Right renal pelvis (tissue), 4 donors: ENCODE results near the gene ELP4. TPM values are rescaled to one million over a fixed set of nuclear protein-coding genes. Genes with fewer than 3 reads are reported as not detected.

Experiments
- DNase-seq, 4 donors: peaks; one replicate each; pipeline ENCODE4 v3.0.0-alpha.2; 2013; ENCODE audit warnings: low read depth in 4 of 4, low spot score in 3 of 4, missing footprints in 1 of 4
- polyA plus RNA-seq, 4 donors: library from polyadenylated mRNA; unstranded; fragments of 120-200 nt; gene quantifications; one replicate each; pipeline ENCODE4 v1.2.1, GENCODE V29; 2013; ENCODE audit not compliant: insufficient read length in 4 of 4

Gene ELP4
- polyA plus RNA-seq, 4 donors = 25.5 to 32.4 (median 31.7) TPM

GRCh38 chr11:31767066-31767465 is 257.5 kb downstream of the ELP4 start:
- DNase-seq = no peak

DNA sequence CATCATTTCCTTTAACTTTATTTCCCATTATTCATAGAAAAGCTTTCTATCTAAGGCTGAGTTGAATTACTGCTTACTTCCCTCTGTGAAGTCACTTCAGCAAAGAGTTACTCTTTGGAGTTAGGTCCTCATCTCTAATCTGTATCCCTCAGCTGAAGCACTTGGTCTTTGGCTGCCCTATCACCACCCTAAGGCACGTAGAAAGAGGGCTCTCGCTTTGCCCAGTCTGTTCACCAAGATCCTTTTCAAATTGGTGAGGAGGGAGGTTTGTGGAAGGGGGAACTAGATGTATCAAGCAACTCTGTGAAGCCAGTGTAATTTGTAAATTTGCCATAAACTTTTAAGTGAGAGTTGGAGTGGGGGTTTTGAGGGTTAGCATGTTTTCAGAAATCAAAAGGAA is 258.1 kb downstream of the ELP4 start:
- no peak for DNase-seq

GRCh38 chr11:31768749-31769640 is 259.4 kb downstream of the ELP4 start:
- DNase-seq = no peak

GRCh38 chr11:31770011-31770700 is 260.6 kb downstream of the ELP4 start:
- DNase-seq = no peak

- no peak for DNase-seq
Measured at GRCh38 chr11:31772412-31772811, 262.8 kb downstream of the ELP4 start.

DNA sequence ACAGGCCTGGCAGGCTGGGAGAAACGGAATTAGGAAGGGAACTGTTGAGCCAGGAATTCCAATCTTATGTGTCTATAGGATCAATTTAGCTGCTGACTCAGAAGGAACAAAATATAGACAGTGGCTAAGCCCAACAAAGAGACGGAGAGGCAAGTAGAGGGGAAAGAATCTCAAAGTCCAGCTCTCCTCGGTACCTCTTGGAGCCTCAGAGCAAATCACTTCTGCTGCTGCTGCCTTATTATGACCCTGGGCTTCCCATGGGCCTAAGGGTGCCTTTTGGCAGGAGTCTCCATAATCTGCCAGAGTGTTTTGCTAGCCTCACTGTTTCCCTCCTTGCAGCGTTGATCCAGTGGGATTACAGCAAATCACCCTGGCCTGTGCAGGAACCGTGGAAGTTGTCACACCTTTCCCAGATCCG is 269.8 kb downstream of the ELP4 start:
- no peak for DNase-seq

GRCh38 chr11:31780078-31780477 is 270.5 kb downstream of the ELP4 start:
- DNase-seq = no peak

- no peak for DNase-seq
Measured at GRCh38 chr11:31780480-31780971, 271.0 kb downstream of the ELP4 start.

DNA sequence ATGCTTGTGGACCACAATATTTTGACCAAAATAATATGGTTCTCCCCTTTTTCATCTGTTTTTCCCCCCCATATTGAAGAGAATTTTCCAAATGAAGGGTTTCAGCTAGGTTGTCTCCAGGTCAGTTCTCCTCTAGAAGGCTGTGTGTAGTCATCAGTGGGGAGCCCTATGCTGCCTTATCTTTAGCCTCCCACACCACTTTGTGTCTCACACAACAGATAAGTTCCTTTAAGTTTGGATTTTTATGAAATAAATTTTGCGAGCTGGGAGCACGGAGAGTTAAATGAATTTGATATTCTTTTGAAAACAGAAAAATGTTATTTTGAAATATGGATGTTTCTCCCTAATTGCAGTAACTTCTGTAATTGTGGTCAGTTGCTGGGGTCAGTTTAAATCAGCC is 272.7 kb downstream of the ELP4 start:
- no peak for DNase-seq

DNA sequence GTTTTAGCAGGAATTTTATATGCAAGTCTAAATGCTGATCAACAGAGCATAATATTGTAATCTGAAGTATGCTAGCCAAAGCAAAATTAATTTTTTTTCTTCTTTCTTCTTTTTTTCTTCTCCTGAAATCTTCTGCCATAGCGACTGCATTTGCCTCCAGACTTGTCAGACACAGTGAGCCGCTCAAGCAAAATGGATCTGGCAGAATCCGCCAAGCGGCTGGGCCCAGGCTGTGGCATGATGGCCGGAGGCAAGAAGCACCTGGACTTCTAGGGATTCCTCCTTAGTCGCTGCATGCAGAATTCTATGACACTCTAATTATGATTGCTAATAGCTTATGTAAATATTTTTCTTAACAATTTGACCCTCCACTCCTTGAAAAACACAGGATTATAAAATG is 273.7 kb downstream of the ELP4 start:
- DNase-seq = no peak

- no peak for DNase-seq
Measured at GRCh38 chr11:31784611-31785010, 275.0 kb downstream of the ELP4 start.

DNA sequence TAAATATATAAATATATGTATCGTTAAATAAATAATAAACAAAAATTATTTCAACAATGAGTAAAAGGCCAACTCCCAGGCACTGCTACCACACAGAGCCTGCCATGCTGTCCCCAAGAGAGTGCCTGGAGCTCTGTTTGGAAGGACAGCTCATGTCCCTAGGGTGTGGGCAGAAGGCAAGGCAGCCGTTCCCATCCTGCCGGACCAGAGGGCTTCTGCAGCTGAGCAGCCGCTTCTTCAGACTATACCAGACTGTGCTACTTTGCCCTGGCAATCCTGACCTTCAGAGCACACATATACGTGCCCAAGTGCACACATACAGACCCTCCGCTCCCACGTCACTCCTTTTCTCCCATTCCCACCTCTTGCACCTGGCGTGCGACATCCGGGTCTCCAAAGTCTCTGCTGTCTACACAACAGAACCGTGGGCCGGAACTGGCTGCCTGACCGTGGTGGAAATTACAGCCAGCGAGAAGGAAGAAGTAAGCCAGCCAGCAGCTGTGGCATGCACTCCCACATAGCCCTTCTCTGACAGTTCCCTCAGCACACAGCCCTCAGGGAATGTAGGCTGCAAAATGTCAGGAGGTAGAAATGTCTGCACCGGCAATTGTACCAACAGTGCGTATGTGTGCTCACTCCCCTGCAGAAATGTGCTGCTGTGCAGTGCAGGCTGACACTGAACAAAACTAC is 277.6 kb downstream of the ELP4 start:
- DNase-seq = no peak

GRCh38 chr11:31788085-31788484 is 278.5 kb downstream of the ELP4 start:
- no peak for DNase-seq

DNA sequence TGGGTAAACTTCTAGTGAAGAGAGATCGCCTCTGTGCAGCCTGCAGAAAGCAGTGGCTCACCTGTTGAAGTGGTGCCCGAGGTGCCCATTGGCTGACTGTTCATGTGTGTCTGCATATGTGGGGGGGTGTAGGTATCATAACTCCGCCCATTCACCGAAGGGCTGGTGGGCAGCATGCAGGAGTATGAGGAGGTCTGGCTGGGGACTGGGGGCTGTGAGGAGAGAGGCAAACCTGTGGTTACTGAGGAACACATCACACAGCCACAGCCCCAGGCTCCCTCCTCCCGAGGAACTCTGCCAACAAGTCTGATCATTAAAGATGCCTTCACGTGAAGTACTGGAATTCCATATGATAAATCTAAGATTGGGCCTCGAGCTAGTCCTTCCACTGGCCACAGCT is 281.1 kb downstream of the ELP4 start:
- DNase-seq = no peak

DNA sequence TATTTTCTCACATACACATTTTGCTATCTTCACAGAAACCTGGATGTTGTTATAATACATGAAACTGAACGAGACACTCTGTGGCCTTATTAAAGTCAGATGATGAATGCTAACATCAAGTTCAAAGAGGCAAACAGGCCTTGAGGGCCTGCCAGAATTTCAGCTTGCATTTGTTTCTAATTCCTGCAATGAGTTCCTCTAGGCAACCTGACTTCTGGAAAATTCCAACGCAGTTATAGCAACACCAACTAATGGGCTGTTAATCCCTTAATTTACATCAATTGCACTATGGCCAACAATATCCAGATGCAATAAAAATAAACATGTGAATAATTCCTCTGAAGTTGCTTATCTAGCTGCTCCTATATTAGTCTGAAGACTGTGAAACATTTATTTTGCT is 282.5 kb downstream of the ELP4 start:
- DNase-seq = no peak

GRCh38 chr11:31792456-31792855 is 282.9 kb downstream of the ELP4 start:
- DNase-seq = no peak

GRCh38 chr11:31793264-31793663 is 283.7 kb downstream of the ELP4 start:
- no peak for DNase-seq

DNA sequence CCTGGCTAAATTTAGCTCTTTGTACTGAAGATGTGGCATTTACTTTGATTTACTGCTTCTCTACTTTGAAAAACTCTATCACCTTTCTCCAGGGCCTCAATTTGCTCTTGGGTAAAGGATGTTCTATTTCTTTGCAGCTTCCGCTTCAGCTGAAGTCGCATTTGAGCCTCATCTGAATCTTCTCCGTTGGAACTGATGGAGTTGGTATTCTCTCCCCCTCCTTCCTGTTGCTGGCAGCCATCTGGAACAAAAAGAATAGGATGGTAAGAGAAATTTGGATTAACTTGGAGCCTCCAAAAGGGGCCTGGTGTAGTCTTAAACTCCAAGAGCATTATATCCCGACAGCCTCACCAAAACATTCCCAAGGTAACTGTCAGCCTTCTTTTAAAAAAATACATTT is 285.0 kb downstream of the ELP4 start:
- no peak for DNase-seq

DNA sequence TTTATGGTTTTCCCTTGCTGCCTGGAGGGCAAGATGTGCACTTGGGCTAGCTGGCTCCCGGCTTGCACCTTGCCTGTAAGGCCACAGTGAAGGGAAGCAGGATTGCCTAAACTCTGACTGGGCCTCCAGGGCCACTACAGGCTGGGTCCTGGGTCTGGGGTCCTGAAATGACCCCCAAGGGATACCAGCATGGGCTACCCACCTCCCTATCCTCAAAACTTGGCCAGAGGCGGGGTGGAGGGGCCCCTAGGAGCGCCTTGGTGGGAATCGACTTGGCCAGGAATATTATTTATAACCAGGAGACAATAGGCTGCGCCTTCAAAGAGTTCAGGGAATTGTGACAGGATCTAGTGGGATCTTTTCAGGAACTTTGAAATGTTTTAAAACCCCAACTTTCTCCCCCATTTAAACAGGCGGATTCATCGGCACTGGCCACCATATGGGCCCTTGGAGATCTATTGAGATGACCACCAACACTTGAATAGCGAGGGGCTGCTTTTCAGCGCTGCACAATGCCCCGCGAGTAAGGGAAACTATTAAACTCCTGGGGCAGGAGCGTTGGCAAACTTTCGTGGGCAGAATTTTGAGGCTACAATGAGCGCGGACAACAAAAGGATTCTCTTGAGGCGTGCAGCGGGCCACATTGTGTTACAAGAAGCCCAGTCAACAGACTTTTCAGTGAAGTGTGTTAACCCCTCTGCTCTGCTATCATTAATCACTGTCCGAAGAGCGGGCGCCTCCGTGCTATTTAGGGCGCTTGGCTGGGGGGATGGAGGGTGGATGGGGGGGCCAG is 286.3 kb downstream of the ELP4 start:
- DNase-seq = no peak

DNA sequence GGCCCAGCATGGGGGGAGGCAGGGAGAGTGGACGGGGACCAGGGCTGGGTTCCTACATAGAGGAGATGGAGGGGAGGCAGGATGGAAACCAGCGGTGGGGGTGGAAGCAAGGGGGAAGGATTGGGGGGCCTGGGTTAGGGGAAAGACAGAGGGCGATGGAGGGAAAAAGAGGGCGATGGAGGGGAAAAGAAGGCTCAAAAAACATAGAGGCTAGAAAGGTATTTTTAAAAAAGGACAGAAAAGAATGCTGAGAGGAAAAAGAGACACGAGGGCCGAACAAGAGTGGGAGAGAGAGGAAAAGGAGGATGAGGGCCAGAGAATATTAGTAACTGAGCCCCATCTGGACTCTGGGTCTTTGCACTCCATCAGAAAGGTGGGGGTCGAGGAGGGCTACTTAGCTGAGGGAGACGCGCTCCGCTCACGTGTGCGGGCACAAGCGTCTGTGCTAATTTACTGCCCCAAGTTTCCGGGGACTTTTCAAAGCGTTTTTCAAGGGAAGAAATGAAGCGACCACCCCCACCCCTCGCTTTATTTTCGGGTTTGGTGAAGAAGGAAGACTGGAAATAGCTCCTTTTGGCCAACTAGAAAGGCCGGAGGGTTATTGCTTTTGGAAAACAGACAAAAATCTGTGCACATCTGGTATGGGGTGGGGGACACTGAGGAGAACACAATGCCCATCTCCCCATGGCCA is 287.1 kb downstream of the ELP4 start:
- DNase-seq = no peak
